WERI-Rb-1 (cell line): ENCODE measurements around the gene SLC13A1.
"Not testable (repeated sequence)": the region's sequence is repeated elsewhere in the genome, so short reads cannot be mapped to it uniquely, and the experiment has no call there.

Experiments used
- DNase-seq: peaks from one replicate; pipeline ENCODE4 v3.0.0-alpha.2; 2020
- H3K27ac ChIP-seq: fragments of 250-450 bp; sonication (Bioruptor Pico); 2 replicates; pipeline ENCODE4 v1.5.1; 2020; ENCODE audit warnings: mild to moderate bottlenecking, moderate library complexity
- H3K27me3 ChIP-seq: fragments of 250-450 bp; sonication (Bioruptor Pico); 2 replicates; pipeline ENCODE4 v1.5.1; 2021; ENCODE audit warnings: mild to moderate bottlenecking, low read depth, moderate library complexity; ENCODE audit not compliant: insufficient read depth, severe bottlenecking
- H3K36me3 ChIP-seq: fragments of 250-450 bp; sonication (Bioruptor Pico); 2 replicates; pipeline ENCODE4 v1.5.1; 2020; ENCODE audit warnings: mild to moderate bottlenecking, moderate library complexity
- H3K4me3 ChIP-seq: 2 replicates; pipeline ENCODE4 v1.5.1; 2011; ENCODE audit warnings: low read depth, mild to moderate bottlenecking, control low read depth, low read length
- H3K9me3 ChIP-seq: fragments of 250-450 bp; sonication (Bioruptor Pico); 2 replicates; pipeline ENCODE4 v1.5.1; 2021; ENCODE audit warnings: mild to moderate bottlenecking, moderate library complexity; ENCODE audit not compliant: severe bottlenecking
- CTCF ChIP-seq: IDR thresholded peaks from 2 replicates; pipeline ENCODE4 v1.5.1; 2011; ENCODE audit warnings: low read depth, mild to moderate bottlenecking, control low read depth, inconsistent platforms, low read length

Gene SLC13A1

GRCh38 chr7:123230603-123231002 is 30.8 kb upstream of the SLC13A1 start:
- H3K9me3 ChIP-seq = no peaks in the 10 kb centered on the region
- no peak for TF ChIP-seq CTCF

GRCh38 chr7:123230147-123230546 is 30.4 kb upstream of the SLC13A1 start:
- Histone ChIP-seq H3K36me3 (no peaks in the 10 kb centered on the region), H3K27me3 (no peaks in the 10 kb centered on the region), H3K4me3 (no peak overlapping the region), H3K27ac (no peak overlapping the region), H3K9me3 (no peaks in the 10 kb centered on the region)
- no peak for DNase-seq
- TF ChIP-seq CTCF = no peak

More at GRCh38 chr7:123230603-123231002, 30.8 kb upstream of the SLC13A1 start:
- H3K27ac ChIP-seq = no peak overlapping the region
- DNase-seq = no peak
- no peak overlapping the region for H3K4me3 ChIP-seq
- no peaks in the 10 kb centered on the region for H3K27me3 ChIP-seq
- no peaks in the 10 kb centered on the region for H3K36me3 ChIP-seq

GRCh38 chr7:123229426-123229825 is 29.7 kb upstream of the SLC13A1 start:
- no peak for DNase-seq
- Histone ChIP-seq H3K9me3 (no peaks in the 10 kb centered on the region), H3K27me3 (no peaks in the 10 kb centered on the region), H3K36me3 (no peaks in the 10 kb centered on the region), H3K27ac (no peak overlapping the region), H3K4me3 (no peak overlapping the region)
- no peak for TF ChIP-seq CTCF

GRCh38 chr7:123227666-123228065 is 27.9 kb upstream of the SLC13A1 start:
- H3K9me3 ChIP-seq, H3K27me3 ChIP-seq, H3K27ac ChIP-seq, H3K4me3 ChIP-seq, DNase-seq, H3K36me3 ChIP-seq: not testable (repeated sequence)

- no peak for TF ChIP-seq CTCF
- H3K9me3 ChIP-seq = no peaks in the 10 kb centered on the region
- H3K27me3 ChIP-seq = no peaks in the 10 kb centered on the region
- DNase-seq = no peak
- no peaks in the 10 kb centered on the region for H3K36me3 ChIP-seq
- H3K27ac ChIP-seq = no peak overlapping the region
- H3K4me3 ChIP-seq = no peak overlapping the region
These were observed 20.6 kb upstream of the SLC13A1 start for GRCh38 chr7:123220396-123220795.

GRCh38 chr7:123218866-123219265 is 19.1 kb upstream of the SLC13A1 start:
- Histone ChIP-seq H3K4me3 (no peak overlapping the region), H3K36me3 (no peaks in the 10 kb centered on the region), H3K9me3 (no peaks in the 10 kb centered on the region), H3K27me3 (no peaks in the 10 kb centered on the region), H3K27ac (no peak overlapping the region)
- TF ChIP-seq CTCF = no peak
- no peak for DNase-seq
